K562 (cell line): Measurements from ENCODE around the gene SCRN1. TPM values are rescaled to one million over a fixed set of nuclear protein-coding genes. Genes with fewer than 3 reads are reported as not detected.

ENCODE experiments used
- ARID2 ChIP-seq: fragments of 450-650 bp; IDR thresholded peaks from 2 replicates; pipeline ENCODE4 v1.6.1; 2017; ENCODE audit warnings: antibody characterized with exemption, mild to moderate bottlenecking
- CEBPG ChIP-seq, 3 experiments: fragments of 200-800 bp in 1 of 3; sonication (Bioruptor generic) in 1 of 3; sonication (generic) in 1 of 3; formaldehyde crosslinking in 1 of 3; IDR thresholded peaks in 2 of 3; conservative IDR thresholded peaks in 1 of 3; 2 replicates each; pipeline versions ENCODE4 v1.6.1 to v1.8.0; 2016 to 2022; ENCODE audit warnings: missing compliant biosample characterization in 2 of 3, missing genetic modification characterization in 2 of 3, mild to moderate bottlenecking in 1 of 3, missing genetic modification reagents in 1 of 3
- CREB1 ChIP-seq, 2 experiments: sonication (generic) in 1 of 2; formaldehyde crosslinking in 1 of 2; IDR thresholded peaks; 2 replicates each; pipeline versions ENCODE4 v1.6.1 to v1.8.0; 2012 to 2022; ENCODE audit warnings: inconsistent platforms in 1 of 2, mild to moderate bottlenecking in 1 of 2, missing genetic modification reagents in 1 of 2, moderate library complexity in 1 of 2
- E2F8 ChIP-seq: fragments of 450-650 bp; IDR thresholded peaks from 2 replicates; pipeline ENCODE4 v1.7.1; 2018; ENCODE audit warnings: mild to moderate bottlenecking, low read depth; ENCODE audit not compliant: partially characterized antibody
- ETV6 ChIP-seq, 3 experiments: fragments of 150-350 bp in 1 of 3; sonication (generic) in 1 of 3; formaldehyde crosslinking in 1 of 3; IDR thresholded peaks; 2 replicates each; pipeline versions ENCODE4 v1.6.1 to v1.8.0; 2014 to 2022; ENCODE audit warnings: borderline replicate concordance in 2 of 3, low read depth in 2 of 3, antibody characterized with exemption in 1 of 3, low read length in 1 of 3, mild to moderate bottlenecking in 1 of 3, missing genetic modification reagents in 1 of 3
- HMGN3 ChIP-seq: IDR thresholded peaks from 2 replicates; pipeline ENCODE4 v1.6.1; 2011; ENCODE audit warnings: borderline replicate concordance, low read depth, mild to moderate bottlenecking, mixed read lengths, low read length; ENCODE audit not compliant: insufficient read length; ENCODE audit errors: extremely low read depth
- HNRNPUL1 ChIP-seq: fragments of 200-400 bp; formaldehyde crosslinking; IDR thresholded peaks from 2 replicates; pipeline ENCODE4 v1.6.1; 2017; ENCODE audit warnings: low read length
- KDM5B ChIP-seq: fragments of 200-600 bp; sonication (generic); IDR thresholded peaks from 2 replicates; pipeline ENCODE4 v1.6.1; 2012; ENCODE audit warnings: low read depth, mild to moderate bottlenecking, moderate library complexity, low read length, control low read depth, inconsistent platforms; ENCODE audit not compliant: insufficient replicate concordance
- MAZ ChIP-seq, 2 experiments: fragments of 450-650 bp in 1 of 2; sonication (generic) in 1 of 2; formaldehyde crosslinking; IDR thresholded peaks in 1 of 2; conservative IDR thresholded peaks in 1 of 2; 2 replicates each; pipeline versions ENCODE4 v1.4.0 to v1.5.0; 2020; ENCODE audit warnings: mild to moderate bottlenecking in 1 of 2, missing genetic modification reagents in 1 of 2
- MCM5 ChIP-seq: fragments of 450-650 bp; IDR thresholded peaks from 2 replicates; pipeline ENCODE4 v1.6.1; 2016; ENCODE audit warnings: low read depth
- MNT ChIP-seq, 2 experiments: fragments of 450-650 bp; conservative IDR thresholded peaks; 2 replicates each; pipeline ENCODE4 v1.6.1; 2017; ENCODE audit warnings: mild to moderate bottlenecking in 2 of 2, moderate library complexity in 2 of 2
- POLR2A ChIP-seq: fragments of 450-650 bp; conservative IDR thresholded peaks from 2 replicates; pipeline ENCODE4 v1.6.1; 2016
- RFX1 ChIP-seq: fragments of 450-650 bp; IDR thresholded peaks from 2 replicates; pipeline ENCODE4 v1.6.1; 2016; ENCODE audit warnings: mild to moderate bottlenecking, moderate library complexity
- SETDB1 ChIP-seq: IDR thresholded peaks from one replicate; pipeline ENCODE4 v1.6.1; 2012; ENCODE audit warnings: low read length, control low read depth, inconsistent platforms
- YBX1 ChIP-seq: fragments of 450-650 bp; IDR thresholded peaks from 2 replicates; pipeline ENCODE4 v1.7.1; 2016; ENCODE audit warnings: mild to moderate bottlenecking
- ZFX ChIP-seq: sonication (generic); formaldehyde crosslinking; IDR thresholded peaks from 2 replicates; pipeline ENCODE4 v1.8.0; 2022; ENCODE audit warnings: mild to moderate bottlenecking, missing genetic modification reagents, moderate library complexity
- ZNF3 ChIP-seq: fragments of 250-450 bp; sonication (Bioruptor Pico); IDR thresholded peaks from 2 replicates; pipeline ENCODE4 v1.5.0; 2021; ENCODE audit warnings: mild to moderate bottlenecking, moderate library complexity
- ZNF445 ChIP-seq: fragments of 250-450 bp; sonication (Bioruptor Pico); IDR thresholded peaks from 2 replicates; pipeline ENCODE4 v1.4.0; 2020; ENCODE audit warnings: low read depth, mild to moderate bottlenecking, moderate library complexity
- ZNF584 ChIP-seq: fragments of 200-800 bp; sonication (Bioruptor generic); IDR thresholded peaks from 2 replicates; pipeline ENCODE4 v1.6.1; 2016; ENCODE audit warnings: low read depth, mild to moderate bottlenecking, missing genetic modification characterization, missing compliant biosample characterization
- ZNF707 ChIP-seq: fragments of 250-450 bp; sonication (Bioruptor Pico); conservative IDR thresholded peaks from 2 replicates; pipeline ENCODE4 v1.8.0; 2022; ENCODE audit warnings: inconsistent platforms, mild to moderate bottlenecking, moderate library complexity
- ZNF75A ChIP-seq: fragments of 450-650 bp; formaldehyde crosslinking; IDR thresholded peaks from 2 replicates; pipeline ENCODE4 v1.4.0; 2020; ENCODE audit warnings: mild to moderate bottlenecking
- ZNF766 ChIP-seq: fragments of 200-800 bp; sonication (Bioruptor generic); conservative IDR thresholded peaks from 2 replicates; pipeline ENCODE4 v1.6.1; 2016; ENCODE audit warnings: missing genetic modification characterization, missing compliant biosample characterization
- polyA plus RNA-seq, 8 experiments: library from polyadenylated mRNA; depleted of rRNA in 4 of 8; stranded (reverse) in 5 of 8; unstranded in 3 of 8; fragments of >200 nt; fragmentation: Nextera tagmentation in 2 of 8; fragmentation: Illumina TruSeq in 1 of 8; extraction: Ambion mirVana in 2 of 8; extraction: Trizol in 1 of 8; gene quantifications; 2 replicates each; pipeline versions ENCODE4 v1.2.1 to v1.2.3, GENCODE V29; 2011 to 2014; ENCODE audit warnings: inconsistent platforms in 1 of 8, missing spikeins in 1 of 8
- total RNA-seq, 7 experiments: library from RNA; depleted of rRNA in 6 of 7; stranded (reverse); fragments of >200 nt in 6 of 7; fragmentation: Illumina TruSeq in 2 of 7; extraction: Trizol in 2 of 7; gene quantifications; 2 replicates each; pipeline versions ENCODE4 v1.2.1 to v1.2.3, GENCODE V29; 2011 to 2021; ENCODE audit warnings: low replicate concordance in 1 of 7

SCRN1 gene
- total and polyA plus RNA-seq, 9 of the 15 experiments (the other 6 are each of a cell fraction or from before 2014, with no cell fraction given), result 0.13 to 1.4 (median 0.20) TPM

GRCh38 chr7:30026229-30027064, 36.8 kb upstream of the SCRN1 start, which contains the start of gene FKBP14 (continued):
- TF ChIP-seq MCM5, result no peak
- TF ChIP-seq HMGN3, result peak; percentile 29
- TF ChIP-seq POLR2A, result peak; percentile 89
- no peak for TF ChIP-seq YBX1
- TF ChIP-seq E2F8, result no peak
- TF ChIP-seq ARID2, result no peak
- TF ChIP-seq ZNF707, result no peak
- TF ChIP-seq ZNF75A (CRISPR knock-in tag), result no peak
- TF ChIP-seq SETDB1, result no peak
- TF ChIP-seq ZNF584 (CRISPR knock-in tag), result no peak
- peak; percentile 36; the same call in 1 of the 2 replicates for TF ChIP-seq RFX1
- TF ChIP-seq ZNF766 (CRISPR knock-in tag), result no peak
- TF ChIP-seq ZFX (CRISPR knock-in tag), result no peak; the same call in 1 of the 2 replicates
- peak; percentile 88 for TF ChIP-seq KDM5B
- peak; percentile 57 for TF ChIP-seq CREB1 (IDR thresholded peaks at IDR 0.05)
- TF ChIP-seq CREB1 (CRISPR knock-in tag; IDR thresholded peaks at IDR 0.05), result peak; percentile 56; the same call in 1 of the 2 replicates
- no peak for TF ChIP-seq ZNF3
- TF ChIP-seq ZNF445 (CRISPR knock-in tag), result no peak
- no peak for TF ChIP-seq ETV6 (IDR thresholded peaks at IDR 0.05; ENCODE audit: borderline replicate concordance in 1 of 2, low read depth in 2 of 2, low read length in 1 of 2)
- TF ChIP-seq ETV6 (CRISPR knock-in tag; IDR thresholded peaks at IDR 0.05; ENCODE audit: borderline replicate concordance), result no peak
- 0 out of 2 replicates have a peak, but pooled peaks have one; percentile 38 for TF ChIP-seq HNRNPUL1
- TF ChIP-seq MAZ (CRISPR knock-in tag; conservative IDR thresholded peaks at IDR 0.05 in 1 of 2, IDR thresholded peaks at IDR 0.05 in 1 of 2), result peak; percentile 68 to 91; a peak in 3 of 4 replicates
- TF ChIP-seq MNT (conservative IDR thresholded peaks at IDR 0.05), result peak; percentile 78 to 92
- TF ChIP-seq CEBPG (CRISPR knock-in tag; IDR thresholded peaks at IDR 0.05), result no peak
- TF ChIP-seq CEBPG (tag; conservative IDR thresholded peaks at IDR 0.05 in 1 of 2, IDR thresholded peaks at IDR 0.05 in 1 of 2), result 0 out of 4 replicates have a peak, but pooled peaks of 1 of the 2 experiments have one; percentile 46
